ENCODE data around the gene ANKRD30B.

GRCh38 chr18:14900435-14900834 is 152.5 kb downstream of the ANKRD30B start:
- TF ChIP-seq POLR2A (IDR thresholded peaks at IDR 0.05), result no peak
- TF ChIP-seq, protein P1, sequence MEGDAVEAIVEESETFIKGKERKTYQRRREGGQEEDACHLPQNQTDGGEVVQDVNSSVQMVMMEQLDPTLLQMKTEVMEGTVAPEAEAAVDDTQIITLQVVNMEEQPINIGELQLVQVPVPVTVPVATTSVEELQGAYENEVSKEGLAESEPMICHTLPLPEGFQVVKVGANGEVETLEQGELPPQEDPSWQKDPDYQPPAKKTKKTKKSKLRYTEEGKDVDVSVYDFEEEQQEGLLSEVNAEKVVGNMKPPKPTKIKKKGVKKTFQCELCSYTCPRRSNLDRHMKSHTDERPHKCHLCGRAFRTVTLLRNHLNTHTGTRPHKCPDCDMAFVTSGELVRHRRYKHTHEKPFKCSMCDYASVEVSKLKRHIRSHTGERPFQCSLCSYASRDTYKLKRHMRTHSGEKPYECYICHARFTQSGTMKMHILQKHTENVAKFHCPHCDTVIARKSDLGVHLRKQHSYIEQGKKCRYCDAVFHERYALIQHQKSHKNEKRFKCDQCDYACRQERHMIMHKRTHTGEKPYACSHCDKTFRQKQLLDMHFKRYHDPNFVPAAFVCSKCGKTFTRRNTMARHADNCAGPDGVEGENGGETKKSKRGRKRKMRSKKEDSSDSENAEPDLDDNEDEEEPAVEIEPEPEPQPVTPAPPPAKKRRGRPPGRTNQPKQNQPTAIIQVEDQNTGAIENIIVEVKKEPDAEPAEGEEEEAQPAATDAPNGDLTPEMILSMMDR (IDR thresholded peaks at IDR 0.05), result no peak
